Liver (tissue), 3 donors: ENCODE results near the gene LAD1.

Experiments
- CTCF ChIP-seq: fragments of 150-350 bp; IDR thresholded peaks from 2 replicates; pipeline ENCODE4 v1.5.1; 2017; ENCODE audit warnings: improper control_type of control experiment, low read depth, low read length; ENCODE audit not compliant: missing input control
- MAX ChIP-seq: IDR thresholded peaks from 2 replicates; pipeline ENCODE4 v1.6.1; 2016; ENCODE audit warnings: antibody characterized with exemption
- SP1 ChIP-seq: IDR thresholded peaks from 2 replicates; pipeline ENCODE4 v1.6.1; 2018; ENCODE audit warnings: antibody characterized with exemption, mild to moderate bottlenecking
- donor health status: healthy.
- donor health status: healthy.

- TF ChIP-seq CTCF (no peak), SP1 (no peak), MAX (no peak)
Measured at GRCh38 chr1:201429736-201430501, 30.8 kb upstream of the LAD1 start.
